Aorta (tissue), 5 donors: ENCODE measurements around the gene FECH. TPM values are rescaled to one million over a fixed set of nuclear protein-coding genes. Genes with fewer than 3 reads are reported as not detected.
A peak's percentile ranks its signal among the peaks of the same experiment; 100 is the strongest.
"Not testable (repeated sequence)": the region's sequence is repeated elsewhere in the genome, so short reads cannot be mapped to it uniquely, and the experiment has no call there.

ENCODE experiments used
- ATAC-seq: fragments of 200-7000 bp; cut with Tn5 transposase; one replicate; pipeline ENCODE4 v1.9.1; 2022; ENCODE audit warnings: moderate library complexity; ENCODE audit not compliant: low FRiP score
- DNase-seq, 2 donors: peaks; one replicate each; pipeline ENCODE4 v3.0.0-alpha.2; 2020
- H3K27ac ChIP-seq, 2 donors: one replicate each; pipeline ENCODE4 v1.5.1; 2013; ENCODE audit warnings: low read length in 2 of 2, mild to moderate bottlenecking in 2 of 2, moderate library complexity in 2 of 2, control low read depth in 1 of 2, inconsistent platforms in 1 of 2, low read depth in 1 of 2
- H3K27me3 ChIP-seq, 2 donors: one replicate each; pipeline ENCODE4 v1.6.1; 2013; ENCODE audit warnings: control low read depth in 1 of 2, low read length in 1 of 2, mild to moderate bottlenecking in 1 of 2, moderate library complexity in 1 of 2; ENCODE audit not compliant: insufficient read depth in 2 of 2, control insufficient read depth in 1 of 2
- H3K36me3 ChIP-seq, 2 donors: one replicate each; pipeline ENCODE4 v1.6.1; 2013; ENCODE audit warnings: control low read depth in 1 of 2, low read length in 1 of 2, mild to moderate bottlenecking in 1 of 2; ENCODE audit not compliant: insufficient read depth in 2 of 2, control insufficient read depth in 1 of 2
- H3K4me1 ChIP-seq, 2 donors: one replicate each; pipeline ENCODE4 v1.6.1; 2013; ENCODE audit warnings: low read length in 2 of 2, control low read depth in 1 of 2, mild to moderate bottlenecking in 1 of 2, moderate library complexity in 1 of 2; ENCODE audit not compliant: insufficient read depth in 2 of 2, control insufficient read depth in 1 of 2
- H3K4me3 ChIP-seq, 2 donors: one replicate each; pipeline ENCODE4 v1.5.1; 2013; ENCODE audit warnings: low read length in 2 of 2, control low read depth in 1 of 2, mild to moderate bottlenecking in 1 of 2
- H3K9me3 ChIP-seq: one replicate; pipeline ENCODE4 v1.6.1; 2013; ENCODE audit warnings: mild to moderate bottlenecking, low read length; ENCODE audit not compliant: control insufficient read depth
- WGBS, 2 donors: extraction: QIAGEN DNeasy Blood & Tissue Kit; methylation state at CpG; one replicate each; pipeline ENCODE4 v1.1.7; 2013; 5-methylcytosine and 5-hydroxymethylcytosine counted together
- intact Hi-C, 2 donors: fragments of 100-400 bp; cut with DNase I; formaldehyde crosslinking; loops; one replicate each; pipeline versions ENCODE4 v1.14.2 to v1.15.0; 2022
- polyA plus RNA-seq, 2 donors: library from polyadenylated mRNA; stranded (reverse); fragments of 200-250 nt; gene quantifications; one replicate each; pipeline ENCODE4 v1.2.3, GENCODE V29; 2013
- total RNA-seq, 2 donors: library from RNA; stranded (reverse); fragmentation: NEBNext Ultra II Directional; extraction: Animal tissue kit (Norgen Biotek cat#: 25700); gene quantifications; one replicate each; pipeline ENCODE4 v1.2.1, GENCODE V29; 2021
- donor health status: healthy with polysubstance abuse.
- donor health status: Bipolar disorder and iron deficiency.
- donor health status: DM: no; HTN: no; CAD: no.
- donor health status: DM: no; HTN: no; CAD: no.
- donor health status: DM: yes; HTN: yes; CAD: no.

The FECH gene
- total and polyA plus RNA-seq, 4 donors, result 11.7 to 21.9 (median 13.6) TPM

DNA sequence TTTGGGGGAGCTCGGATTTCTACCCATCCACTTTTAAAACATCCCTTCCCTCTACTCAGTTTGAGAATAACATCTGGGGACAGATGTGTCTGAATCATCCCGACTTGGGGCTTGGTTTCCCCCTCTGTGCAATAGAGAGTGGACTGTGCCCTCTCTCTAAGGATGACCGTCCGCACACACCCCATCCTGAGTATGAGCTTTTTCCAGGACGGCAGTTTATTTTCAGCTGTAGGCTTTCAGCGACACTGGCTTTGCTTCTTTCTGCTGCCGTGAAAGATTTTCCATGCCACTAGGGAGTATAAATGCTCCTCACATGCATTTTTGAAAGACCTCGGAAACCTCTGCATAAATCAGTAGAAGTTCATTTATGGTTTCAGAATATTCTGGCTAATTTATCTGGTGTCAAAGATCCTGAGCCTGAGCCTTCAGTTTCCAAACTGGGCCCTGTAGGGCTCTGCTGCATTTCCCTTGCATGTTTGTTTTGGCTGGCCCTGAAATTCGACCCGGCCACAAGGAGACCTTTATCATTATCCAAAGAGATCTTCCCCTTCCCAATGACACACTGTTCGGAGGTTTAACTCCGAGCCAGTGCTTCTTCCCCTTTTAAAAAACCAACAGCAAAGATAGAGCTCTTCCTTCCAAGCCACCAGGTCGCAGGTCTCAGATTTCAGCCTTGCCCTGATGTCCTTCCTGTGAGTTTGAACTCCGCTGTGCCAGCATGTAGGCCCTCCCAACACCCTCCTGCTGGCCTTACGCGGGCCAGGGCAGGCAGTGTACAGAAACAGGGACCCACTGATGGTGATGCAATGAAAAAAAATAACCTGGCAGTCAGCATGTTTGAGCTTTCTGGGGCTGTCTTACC, 53.3 kb downstream of the FECH start:
- H3K4me3 ChIP-seq, result no peak overlapping the region
- ATAC-seq (peak; percentile 42), DNase-seq (no peak)
- H3K4me1 ChIP-seq, result no peaks in the 10 kb centered on the region
- WGBS, 2 donors, result 49 to 52% methylated on average over 16 of the region's 16 CpGs
- H3K27me3 ChIP-seq, result no peaks in the 10 kb centered on the region
- intact Hi-C loops, result no loop called here
- no peaks in the 10 kb centered on the region for H3K9me3 ChIP-seq
- H3K27ac ChIP-seq, result no peak overlapping the region
- H3K36me3 ChIP-seq, result no peaks in the 10 kb centered on the region

DNA sequence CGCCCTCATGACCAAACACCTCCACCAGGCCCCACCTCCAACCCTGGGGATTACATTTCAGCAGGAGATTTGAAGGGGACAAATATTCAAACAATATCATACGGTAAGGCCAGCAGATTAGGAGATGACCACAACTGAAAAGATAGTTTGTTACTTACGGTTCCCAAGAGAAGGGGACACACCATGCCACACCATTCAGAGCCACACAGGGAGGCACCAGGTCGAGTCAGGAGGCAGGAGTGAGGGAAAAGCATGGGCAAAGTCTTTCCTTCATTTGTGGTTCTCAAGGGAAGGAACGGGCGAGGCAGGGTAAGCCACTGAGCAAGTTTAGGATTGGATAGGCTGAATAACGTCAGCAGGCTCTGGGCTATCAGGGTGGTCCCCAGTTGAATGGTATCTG, 57.4 kb downstream of the FECH start:
- no peaks in the 10 kb centered on the region for H3K27me3 ChIP-seq
- H3K4me3 ChIP-seq, result no peak overlapping the region
- H3K9me3 ChIP-seq, result no peaks in the 10 kb centered on the region
- ATAC-seq (no peak), DNase-seq (no peak)
- intact Hi-C loops, result no loop called here
- H3K27ac ChIP-seq, result no peak overlapping the region
- WGBS, 2 donors, result 85 to 87% methylated on average over 7 of the region's 7 CpGs
- no peaks in the 10 kb centered on the region for H3K4me1 ChIP-seq
- no peaks in the 10 kb centered on the region for H3K36me3 ChIP-seq

GRCh38 chr18:57527556-57528229, 58.8 kb downstream of the FECH start:
- 58 to 59% methylated on average over 13 of the region's 13 CpGs for WGBS, 2 donors
- intact Hi-C loops, result no loop called here

GRCh38 chr18:57523171-57523956, 63.1 kb downstream of the FECH start:
- no peak overlapping the region for H3K27ac ChIP-seq
- H3K4me1 ChIP-seq, result no peaks in the 10 kb centered on the region
- no peak overlapping the region for H3K4me3 ChIP-seq
- H3K27me3 ChIP-seq, result no peaks in the 10 kb centered on the region
- intact Hi-C loops, result no loop called here
- DNase-seq, result peak in 1 of 2 donors; percentile 55
- ATAC-seq, result no peak
- whole genome bisulfite sequencing, 2 donors, result 80 to 81% methylated on average over 11 of the region's 11 CpGs
- H3K36me3 ChIP-seq, result no peaks in the 10 kb centered on the region
- no peaks in the 10 kb centered on the region for H3K9me3 ChIP-seq

More at GRCh38 chr18:57527556-57528229, 58.8 kb downstream of the FECH start:
- Histone ChIP-seq H3K27me3 (no peaks in the 10 kb centered on the region), H3K36me3 (no peaks in the 10 kb centered on the region), H3K4me3 (no peak overlapping the region), H3K9me3 (no peaks in the 10 kb centered on the region), H3K4me1 (no peaks in the 10 kb centered on the region), H3K27ac (no peak overlapping the region)
- no peak for ATAC-seq
- DNase-seq, result no peak

GRCh38 chr18:57522348-57522747, 64.2 kb downstream of the FECH start:
- ATAC-seq, H3K9me3 ChIP-seq, H3K36me3 ChIP-seq, H3K4me3 ChIP-seq, H3K27ac ChIP-seq, H3K27me3 ChIP-seq, H3K4me1 ChIP-seq, DNase-seq, intact Hi-C loops: not testable (repeated sequence)

- peaks cover 3% of the 10 kb centered on the region for H3K9me3 ChIP-seq
- H3K36me3 ChIP-seq, result no peaks in the 10 kb centered on the region
- H3K4me3 ChIP-seq, result no peak overlapping the region
- no peak for DNase-seq
- no peak for ATAC-seq
- no peaks in the 10 kb centered on the region for H3K4me1 ChIP-seq
- intact Hi-C loops, result no loop called here
- no peak overlapping the region for H3K27ac ChIP-seq
- 76 to 77% methylated on average over 7 of the region's 7 CpGs for WGBS, 2 donors
- no peaks in the 10 kb centered on the region for H3K27me3 ChIP-seq
These were observed 66.7 kb downstream of the FECH start for GRCh38 chr18:57519668-57520424.

DNA sequence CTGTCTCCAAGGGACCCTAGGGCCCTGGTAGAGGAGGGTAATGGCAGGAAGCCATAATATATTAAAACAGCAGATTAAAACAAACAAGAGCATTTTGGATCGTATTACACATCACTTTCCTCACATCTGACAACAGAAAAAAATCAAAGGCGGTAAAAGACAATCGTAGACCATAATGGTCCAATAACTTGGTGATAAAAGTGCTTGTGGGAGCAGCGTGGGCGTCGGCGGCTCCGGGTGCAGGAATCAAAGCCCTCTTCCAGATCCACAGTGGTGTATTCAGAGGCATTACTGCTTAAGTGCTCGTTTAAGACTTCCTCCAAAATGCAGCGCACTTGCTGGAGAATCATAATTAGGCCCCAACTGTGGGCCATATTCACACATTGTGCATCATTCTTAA, 68.0 kb downstream of the FECH start:
- no peak overlapping the region for H3K4me3 ChIP-seq
- H3K27ac ChIP-seq, result no peak overlapping the region
- WGBS, 2 donors, result 80 to 84% methylated on average over 10 of the region's 10 CpGs
- H3K36me3 ChIP-seq, result no peaks in the 10 kb centered on the region
- H3K9me3 ChIP-seq, result peaks cover 3% of the 10 kb centered on the region
- DNase-seq (no peak), ATAC-seq (no peak)
- no peaks in the 10 kb centered on the region for H3K27me3 ChIP-seq
- intact Hi-C loops, result no loop called here
- no peaks in the 10 kb centered on the region for H3K4me1 ChIP-seq

GRCh38 chr18:57516056-57516455, 70.4 kb downstream of the FECH start:
- intact Hi-C loops, result no loop called here
- ATAC-seq, result no peak
- Histone ChIP-seq H3K36me3 (no peaks in the 10 kb centered on the region), H3K27me3 (no peaks in the 10 kb centered on the region), H3K4me3 (no peak overlapping the region), H3K27ac (no peak overlapping the region), H3K9me3 (peaks cover 3% of the 10 kb centered on the region), H3K4me1 (no peaks in the 10 kb centered on the region)
- WGBS, 2 donors, result 84 to 85% methylated on average over 6 of the region's 6 CpGs
- DNase-seq, result no peak
